A673 (cell line): ENCODE measurements around the gene INSRR.

ENCODE experiments used
- CTCF ChIP-seq: fragments of 300-800, 200-600 bp; sonication (generic); conservative IDR thresholded peaks from 2 replicates; pipeline ENCODE4 v1.5.1; 2017; ENCODE audit warnings: low read depth, mild to moderate bottlenecking, antibody characterized with exemption, low read length, moderate library complexity, mixed read lengths
- EZH2 ChIP-seq: fragments of 200-600 bp; sonication (generic); IDR thresholded peaks from 2 replicates; pipeline ENCODE4 v1.6.1; 2017; ENCODE audit warnings: borderline replicate concordance, low read depth, mild to moderate bottlenecking, mixed read lengths, antibody characterized with exemption, low read length; ENCODE audit not compliant: poor library complexity, severe bottlenecking

GRCh38 chr1:156885314-156885713 is 26.4 kb upstream of the INSRR start:
- TF ChIP-seq EZH2 (no peak), CTCF (no peak)
